Fibroblast of peridontal ligament (primary cell): ENCODE measurements around the gene CYP24A1.

ENCODE experiments used
- DNase-seq: peaks from one replicate; pipeline ENCODE4 v3.0.0-alpha.2; 2010; ENCODE audit errors: extremely low read depth

The CYP24A1 gene

DNA sequence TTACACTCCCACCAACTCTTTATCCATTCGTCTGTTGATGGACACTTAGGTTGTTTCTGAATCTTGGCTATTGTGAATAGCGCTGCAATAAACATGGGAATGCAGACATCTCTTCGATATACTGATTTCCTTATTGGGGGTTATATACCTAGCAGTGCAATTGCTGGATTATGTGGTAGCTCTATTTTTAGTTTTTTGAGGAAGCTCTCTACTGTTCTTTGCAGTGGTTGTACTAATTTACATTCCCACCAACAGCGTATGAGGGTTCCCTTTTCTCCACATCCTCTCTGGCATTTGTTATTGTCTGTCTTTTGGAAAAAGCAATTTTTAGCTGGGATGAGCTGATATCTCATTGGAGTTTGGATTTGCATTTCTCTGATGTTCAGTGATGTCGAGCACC, 29.5 kb upstream of the CYP24A1 start:
- no peak for DNase-seq

DNA sequence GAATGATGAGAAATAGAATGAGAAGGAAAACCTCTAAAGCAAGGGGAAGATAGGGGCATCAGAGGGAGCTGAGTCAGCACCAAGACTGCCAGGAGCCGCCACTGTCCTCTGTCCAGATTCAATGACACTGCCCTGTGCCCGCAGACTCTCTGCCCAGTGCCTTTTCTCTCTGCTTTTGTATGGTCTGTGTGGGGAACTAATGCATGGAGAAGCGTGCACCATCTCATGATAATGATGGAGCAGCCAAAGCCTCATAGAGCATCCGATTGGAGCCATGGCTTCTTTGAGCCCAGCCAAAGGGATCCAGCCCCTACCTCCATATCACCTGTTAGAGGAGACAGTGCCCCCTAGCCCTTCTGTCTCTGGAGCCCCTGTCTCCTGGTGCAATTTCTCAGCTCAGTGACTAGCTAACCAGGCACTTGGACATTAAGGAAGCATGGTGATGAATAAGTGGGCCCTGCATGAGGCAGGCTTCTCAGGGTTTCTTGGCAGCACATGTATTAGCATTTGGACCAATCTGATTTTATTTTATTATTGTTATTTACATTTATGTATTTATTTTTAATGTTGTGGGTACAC, 27.6 kb upstream of the CYP24A1 start:
- DNase-seq = no peak

DNA sequence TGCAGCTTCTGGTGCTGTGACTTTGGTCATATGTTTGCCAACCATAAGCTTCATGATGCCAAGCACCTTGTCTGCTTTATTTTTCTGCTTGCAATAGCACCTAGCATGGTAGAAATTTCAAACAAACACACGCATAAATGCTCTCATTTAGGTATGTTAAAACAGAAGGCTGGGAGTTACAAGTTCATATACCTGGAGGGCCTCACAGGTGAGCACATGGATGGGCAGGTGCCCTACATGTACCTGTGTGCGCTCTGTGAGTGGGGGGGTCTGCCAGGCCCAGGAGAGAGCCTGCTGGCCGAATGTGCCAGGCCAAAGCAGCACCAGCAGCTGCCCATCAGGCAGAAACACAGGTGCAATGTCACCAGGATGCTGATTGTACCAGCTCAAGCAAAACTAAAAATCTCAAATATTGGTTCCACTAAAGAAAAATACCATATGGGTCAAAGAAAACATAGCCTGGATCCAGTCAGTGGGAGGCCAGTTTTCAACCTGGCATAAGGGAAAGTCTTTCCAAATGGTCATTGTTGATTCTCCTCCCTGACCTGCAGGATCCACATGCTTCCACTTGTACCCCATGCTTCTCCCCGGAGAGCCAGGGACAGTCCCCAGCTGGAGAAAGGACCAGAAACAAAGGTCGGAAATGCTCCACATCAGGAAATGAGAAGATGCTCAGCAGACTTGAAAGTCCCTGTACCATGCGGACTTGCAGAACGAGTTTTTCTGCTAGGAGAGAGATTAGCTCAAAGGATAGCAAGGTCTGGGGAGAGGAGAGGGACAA, 26.9 kb upstream of the CYP24A1 start:
- no peak for DNase-seq

DNA sequence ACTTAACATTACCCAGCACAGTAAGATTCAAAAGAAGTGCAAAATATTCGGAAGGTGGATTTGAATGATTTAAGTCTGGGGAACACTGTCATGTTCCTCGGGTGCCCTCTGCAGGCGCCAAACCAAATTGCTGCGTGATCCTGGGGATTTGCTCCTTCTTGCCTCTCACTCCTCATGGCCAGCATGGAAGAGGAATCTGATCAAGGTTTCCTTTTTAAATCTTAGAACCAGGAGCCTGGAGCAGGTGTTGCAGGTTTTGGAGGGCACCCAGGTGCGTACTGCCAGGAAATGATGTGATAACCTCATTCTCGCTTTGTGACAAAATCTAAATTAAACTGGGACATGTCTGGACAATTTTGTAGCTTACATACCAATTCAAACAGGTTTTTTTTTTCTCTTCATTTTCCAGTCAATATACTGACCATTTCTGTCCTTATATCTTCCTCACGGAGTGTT, 26.0 kb upstream of the CYP24A1 start:
- DNase-seq = peak; percentile 88

DNA sequence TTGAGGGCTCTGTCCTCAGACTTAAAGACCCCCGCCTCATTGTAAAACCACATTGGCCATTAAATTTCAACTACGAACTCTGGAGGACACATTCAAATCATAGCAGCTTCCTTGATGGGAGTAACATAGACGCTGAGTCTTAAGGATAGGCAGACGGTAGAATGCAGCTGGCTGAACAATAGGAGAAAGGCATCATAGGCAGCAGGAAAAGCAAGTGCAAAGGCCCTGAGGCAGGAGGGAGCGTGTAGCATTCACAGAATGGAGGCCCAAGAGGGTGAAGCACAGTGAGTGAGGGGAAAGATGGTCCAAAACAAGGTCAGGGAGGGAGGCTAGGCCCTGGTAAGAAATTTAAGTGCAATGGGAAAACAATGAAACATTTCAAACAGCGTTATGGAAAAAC, 25.5 kb upstream of the CYP24A1 start:
- DNase-seq = no peak

DNA sequence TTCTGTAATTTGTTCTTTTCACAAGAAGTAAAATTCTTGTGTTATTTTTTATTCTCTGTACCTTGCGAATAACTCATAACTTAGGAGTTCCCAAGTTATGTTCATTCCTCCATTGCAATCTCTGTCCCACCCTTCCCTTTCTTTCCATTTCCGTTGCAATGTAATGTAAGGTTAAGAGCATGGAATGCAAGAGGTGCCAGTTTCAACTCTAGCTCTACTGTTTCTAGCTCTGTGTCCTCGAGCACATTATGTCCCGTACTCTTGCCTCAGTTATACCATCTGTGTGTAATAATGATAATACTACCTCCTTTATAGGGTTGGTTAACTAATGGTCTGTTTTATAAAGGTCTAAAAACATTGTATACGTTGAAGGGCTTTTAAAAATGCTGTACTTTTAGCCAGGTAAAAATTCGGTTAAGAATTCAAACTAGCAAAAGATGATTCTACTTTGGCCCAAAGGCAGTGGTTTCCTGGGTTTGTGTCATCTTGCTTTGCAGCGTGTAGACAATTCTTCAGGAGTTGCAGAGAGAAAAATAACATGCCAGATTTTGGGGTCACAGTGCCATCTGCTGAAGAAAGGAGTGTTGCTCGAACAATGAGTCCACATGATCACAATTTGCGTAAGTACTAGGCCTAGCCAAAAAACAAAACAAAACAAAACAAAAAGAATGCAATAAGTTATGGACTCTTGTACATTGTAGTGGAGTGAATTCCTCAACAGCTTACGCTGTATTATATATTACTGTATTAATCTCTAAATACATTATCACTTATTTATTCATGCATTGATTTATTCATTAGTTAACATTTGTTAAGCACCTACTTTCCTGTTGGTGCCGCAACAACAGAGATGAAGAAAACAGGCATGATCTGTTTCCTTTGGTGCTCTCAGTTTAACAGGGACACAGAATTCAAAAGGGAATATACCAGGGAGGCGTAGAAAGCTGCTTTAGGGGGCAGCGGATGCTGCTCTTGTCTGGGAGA, 24.1 kb upstream of the CYP24A1 start:
- peak; percentile 82 for DNase-seq

DNA sequence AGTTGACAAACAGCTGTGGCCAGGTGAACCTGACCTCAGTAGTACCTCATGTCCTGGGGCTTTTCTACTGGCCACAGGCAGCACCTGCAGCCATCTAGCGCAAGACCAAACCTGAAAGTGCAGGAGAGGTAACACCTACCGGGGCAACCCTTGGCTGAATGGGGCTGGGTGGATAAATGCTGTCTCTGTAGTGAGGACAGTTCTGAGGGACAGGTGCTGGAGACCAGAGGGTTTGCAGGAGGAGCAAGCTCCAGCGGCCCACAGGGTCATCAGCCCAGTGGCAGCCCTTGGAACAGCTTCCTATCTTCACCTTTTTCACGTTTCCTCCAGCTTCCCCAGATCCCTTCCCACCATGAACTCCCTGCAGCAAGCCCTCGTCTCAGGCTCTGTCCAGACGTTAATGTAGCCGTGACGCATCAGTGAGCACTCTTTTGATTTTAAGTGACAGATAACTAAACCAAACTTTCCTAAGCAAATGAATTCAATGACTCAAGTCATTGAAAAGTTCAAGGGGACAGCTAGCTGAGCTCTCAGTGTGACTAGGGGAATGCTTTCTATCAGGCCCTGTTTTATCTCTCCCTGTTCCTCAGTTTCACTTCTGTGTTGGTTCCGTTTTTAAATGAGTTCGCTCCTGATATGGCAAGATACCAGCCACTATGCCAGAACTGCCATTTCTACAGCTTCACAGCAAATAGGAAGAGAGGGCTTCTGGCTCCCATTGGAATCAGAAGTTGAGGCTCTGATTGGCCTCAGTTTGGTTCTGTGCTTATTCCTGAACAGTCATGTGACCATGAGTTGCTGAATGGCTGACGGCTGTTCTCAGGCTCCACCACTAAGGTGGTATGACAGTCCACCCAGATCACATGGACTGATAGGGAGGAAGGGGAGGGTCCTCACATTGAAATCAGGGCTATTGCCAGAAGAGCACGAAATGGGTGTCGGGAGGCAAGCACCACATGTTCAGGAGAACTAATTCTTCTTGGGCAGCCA, 22.0 kb upstream of the CYP24A1 start:
- no peak for DNase-seq

DNA sequence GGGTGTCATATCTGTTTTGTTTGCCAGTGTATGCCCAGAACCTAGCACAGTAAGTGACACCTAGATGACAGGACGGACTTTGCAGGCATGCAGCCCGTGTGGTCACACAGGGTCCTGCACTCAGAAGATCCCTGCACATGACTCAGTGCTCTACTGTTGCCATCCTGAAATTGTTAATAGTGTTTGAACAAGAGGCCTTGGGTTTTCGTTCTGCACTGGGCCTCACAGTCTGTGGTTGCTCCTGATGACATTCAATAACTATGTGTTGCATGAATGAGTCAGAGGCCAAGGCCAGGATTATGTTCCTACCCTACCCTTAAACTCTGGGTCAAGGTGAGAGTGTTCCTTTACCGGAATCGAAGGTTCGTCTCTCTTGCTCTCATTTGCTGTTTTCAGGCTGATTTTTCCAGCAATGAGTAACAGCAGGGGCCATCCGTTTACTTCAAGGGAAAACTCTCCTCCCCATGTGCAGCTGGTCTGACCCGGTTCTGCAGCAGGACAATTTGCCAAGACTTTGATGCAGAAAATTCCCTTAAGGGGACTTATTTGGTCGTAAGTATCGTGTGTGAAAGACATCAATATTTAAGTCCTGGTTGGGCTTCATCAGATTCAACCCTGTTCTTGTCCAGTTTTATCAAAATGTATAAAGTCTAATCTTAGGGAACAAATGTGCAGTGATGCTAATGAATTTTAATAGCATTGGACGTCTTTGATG, 21.1 kb upstream of the CYP24A1 start:
- no peak for DNase-seq

DNA sequence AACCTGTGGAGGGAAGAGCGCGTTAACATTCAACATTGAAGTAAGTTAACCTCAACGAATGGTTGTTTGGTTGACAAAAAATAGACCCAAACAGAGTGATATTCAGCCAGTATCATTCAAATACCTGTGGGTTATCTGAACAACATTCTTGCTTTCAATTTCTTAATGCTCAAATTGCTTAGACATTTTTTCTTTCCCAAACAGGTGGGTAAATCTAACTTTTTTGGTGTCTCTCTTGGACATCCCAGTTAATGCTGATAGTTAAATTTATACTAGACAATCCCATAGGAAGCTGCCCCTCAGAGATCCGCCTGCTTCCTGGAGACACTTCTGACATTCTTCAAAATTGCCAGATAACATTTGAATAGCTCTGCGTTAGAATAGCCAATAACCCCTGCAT, 20.0 kb upstream of the CYP24A1 start:
- DNase-seq = no peak

DNA sequence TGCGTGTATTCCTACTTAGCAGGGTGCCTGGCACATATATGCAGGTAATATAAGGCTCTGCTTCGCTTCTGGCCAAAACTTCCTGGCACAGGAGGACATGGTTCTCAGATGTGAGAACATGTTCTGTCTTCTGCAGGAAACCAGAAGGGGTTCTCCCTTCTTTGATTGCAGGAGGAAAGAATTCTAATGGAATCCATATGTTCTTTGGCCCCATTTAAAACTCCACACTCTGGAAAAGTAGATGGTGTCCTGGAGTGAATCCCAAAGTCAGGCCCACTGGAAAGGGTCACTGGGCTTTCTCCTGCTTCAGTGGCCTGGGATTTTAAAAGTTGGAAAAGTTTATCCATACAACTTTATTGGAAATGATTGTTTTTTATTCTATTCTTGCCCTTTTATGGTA, 16.4 kb upstream of the CYP24A1 start:
- peak; percentile 18 for DNase-seq

DNA sequence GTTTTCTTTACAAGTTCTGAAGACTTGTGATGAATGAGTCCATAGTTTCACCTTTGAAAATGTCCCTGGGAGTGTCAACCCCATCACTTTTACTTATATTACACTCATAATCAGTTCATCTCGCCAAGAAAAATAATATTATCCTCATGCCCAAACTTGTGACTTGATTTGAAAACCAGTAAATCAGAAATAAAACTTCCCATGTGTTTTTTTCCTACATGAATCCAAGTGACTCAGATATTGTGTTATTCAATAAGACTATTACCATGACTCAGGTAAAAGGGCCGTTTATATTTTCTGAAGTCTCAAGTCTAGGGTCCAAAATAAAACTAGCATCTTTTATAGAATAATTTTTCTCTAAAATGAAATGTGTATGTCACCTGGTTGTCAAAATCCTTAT, 15.8 kb upstream of the CYP24A1 start:
- DNase-seq = no peak

DNA sequence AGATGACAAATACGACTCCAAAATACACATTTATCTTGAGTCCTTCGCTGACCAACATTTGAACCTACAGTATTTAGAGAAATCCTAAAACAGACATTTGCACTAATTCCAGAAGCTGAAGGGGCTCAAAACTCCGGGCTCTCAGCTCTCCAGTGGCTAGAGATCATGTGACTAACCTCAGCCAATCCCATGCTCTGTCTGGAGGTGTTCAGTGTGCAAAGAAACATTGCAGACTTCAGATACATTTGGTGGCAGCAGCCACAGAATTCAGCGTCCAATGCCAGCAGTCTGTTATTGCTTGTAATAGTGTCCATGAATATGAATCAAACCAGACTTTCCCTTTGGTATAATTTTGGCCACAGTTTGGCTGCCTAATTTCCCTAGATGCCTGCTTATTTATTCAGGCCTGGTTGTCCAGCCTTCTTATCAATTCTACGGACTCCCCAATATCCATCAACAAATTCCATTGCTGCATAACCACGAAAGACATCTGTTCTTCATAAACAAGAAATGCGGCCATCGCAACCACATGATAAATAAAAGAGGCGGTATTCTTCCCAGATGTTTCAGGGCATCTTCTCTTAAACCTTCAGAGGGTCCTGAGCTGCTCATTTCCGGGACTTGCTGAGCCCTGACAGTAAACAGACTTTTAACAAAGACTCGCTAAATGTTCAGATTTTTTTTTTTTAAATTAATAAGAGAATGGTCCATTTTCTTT, 14.5 kb upstream of the CYP24A1 start:
- DNase-seq = no peak

DNA sequence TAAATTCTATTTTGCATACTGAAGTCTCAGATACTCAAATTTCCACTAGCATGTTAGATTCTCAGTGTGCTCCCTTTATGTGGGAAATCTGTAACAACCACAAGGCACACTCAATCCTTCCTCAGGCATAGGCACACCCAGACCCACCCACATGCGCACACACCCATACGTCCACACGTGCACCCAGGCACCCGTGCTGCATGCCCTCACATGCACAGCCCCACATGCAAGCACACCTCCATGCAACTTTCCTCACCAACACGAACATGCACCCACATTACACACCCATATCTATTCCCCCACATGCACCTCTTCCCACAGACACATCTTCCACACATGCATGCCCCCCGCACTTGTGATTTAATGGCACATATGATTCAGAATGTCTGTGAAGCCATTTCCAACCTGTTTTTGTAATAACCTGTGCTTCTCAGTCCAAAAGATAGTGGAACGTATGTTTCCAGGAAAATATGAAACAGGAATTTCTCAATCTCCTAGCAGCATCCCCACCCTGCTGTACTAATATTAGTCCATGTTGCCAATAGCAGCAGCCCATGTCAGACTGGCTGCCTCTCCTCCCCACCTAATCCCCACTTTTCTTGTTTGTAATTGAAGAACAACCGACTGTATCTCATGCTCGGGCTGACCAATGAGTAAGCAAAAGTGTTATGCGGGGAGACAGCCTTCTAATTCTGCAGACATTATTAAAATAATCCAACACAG, 11.3 kb upstream of the CYP24A1 start:
- DNase-seq = no peak

DNA sequence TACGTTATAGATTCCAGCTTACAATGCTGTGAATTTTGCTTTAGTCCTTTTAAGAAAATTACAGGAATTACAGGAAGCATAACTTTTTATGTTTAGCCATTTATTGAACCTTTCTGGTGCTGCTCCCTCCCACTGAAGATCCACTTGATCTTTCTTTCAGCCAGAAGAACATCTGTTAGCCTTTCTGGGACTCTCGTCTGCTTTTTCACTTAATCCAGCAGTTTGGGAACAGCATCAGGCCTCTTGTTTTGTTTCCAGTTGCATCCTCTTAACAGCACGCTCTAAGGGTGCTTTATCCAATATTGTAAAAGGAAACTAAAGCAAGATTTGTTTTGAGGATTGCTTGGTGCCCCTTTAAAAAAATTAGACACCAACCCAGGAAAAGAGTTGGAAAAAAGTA, 10.3 kb upstream of the CYP24A1 start:
- no peak for DNase-seq

DNA sequence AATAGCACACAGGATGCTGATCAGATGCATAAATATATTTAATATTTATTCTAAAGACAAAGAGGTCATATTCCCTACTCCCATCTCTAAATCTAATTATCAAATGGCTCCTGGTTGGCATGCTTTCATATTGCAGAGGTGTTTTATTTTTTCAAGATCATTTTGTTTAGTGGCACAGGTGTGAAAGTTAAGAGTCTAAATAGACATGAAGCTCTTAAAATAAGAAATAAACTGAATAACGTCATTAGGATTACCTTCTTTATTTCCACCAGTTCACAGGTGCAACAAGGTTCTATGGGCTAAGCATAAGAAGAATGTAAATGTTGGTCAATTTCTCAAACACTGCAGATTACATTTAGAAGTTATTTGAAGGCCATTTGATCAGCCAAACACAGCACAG, 7.1 kb upstream of the CYP24A1 start:
- no peak for DNase-seq

DNA sequence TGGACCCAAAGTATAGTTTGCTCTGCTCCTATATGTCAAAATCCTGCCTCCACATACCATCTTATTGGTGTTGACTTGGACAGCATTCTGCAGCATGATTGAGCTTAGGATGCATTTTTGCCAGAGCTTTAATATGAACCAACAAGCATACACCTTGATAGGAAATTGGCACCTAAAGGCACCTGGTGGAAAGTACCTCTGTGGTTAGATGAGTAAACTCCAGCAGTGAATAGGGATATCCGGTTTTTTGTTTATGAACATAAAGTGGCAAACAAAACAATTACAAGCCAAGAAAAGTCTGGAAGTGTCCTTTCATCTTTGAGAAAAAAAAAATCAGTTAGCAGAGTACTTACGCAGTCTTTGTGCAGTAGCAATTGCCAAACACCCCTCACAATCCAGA, 6.2 kb upstream of the CYP24A1 start:
- DNase-seq = no peak

DNA sequence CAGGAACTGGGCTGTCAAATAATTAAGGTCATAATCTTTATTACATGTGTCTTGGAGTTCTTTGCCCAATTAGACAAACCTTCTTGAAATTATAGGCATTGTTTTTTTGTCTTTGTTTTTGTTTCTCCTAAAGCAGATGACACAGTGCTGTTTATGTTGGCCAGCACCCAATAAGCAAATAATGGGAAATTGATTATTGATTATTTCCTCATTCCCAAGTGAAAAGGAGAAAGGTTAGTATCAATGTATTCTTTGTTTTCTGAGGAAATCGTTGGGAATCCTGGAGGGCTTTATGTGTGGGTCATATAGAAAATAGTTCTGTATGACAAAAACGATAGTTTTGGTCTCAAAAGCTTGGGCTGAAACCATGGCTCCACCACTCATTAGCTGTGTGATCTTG, 4.5 kb upstream of the CYP24A1 start:
- DNase-seq = no peak

DNA sequence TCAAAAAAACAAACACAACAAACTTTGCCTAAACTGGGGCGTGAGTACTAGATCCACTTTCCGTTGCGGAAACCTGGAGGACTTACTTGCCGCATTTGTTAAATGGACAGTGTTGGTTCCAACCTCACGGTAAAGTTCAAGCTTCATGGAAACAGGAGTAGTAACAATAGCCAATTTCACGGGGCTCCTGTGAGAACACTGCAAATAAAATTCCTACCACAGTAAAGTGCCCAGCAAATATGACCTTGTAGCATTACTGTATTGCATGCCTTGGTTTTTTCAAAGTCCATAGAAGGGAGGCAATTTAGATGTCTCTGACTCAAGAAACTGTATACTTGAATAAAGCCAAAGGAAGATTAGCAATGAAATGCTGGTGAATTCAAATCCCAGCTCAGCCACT, 3.6 kb upstream of the CYP24A1 start:
- DNase-seq = no peak

DNA sequence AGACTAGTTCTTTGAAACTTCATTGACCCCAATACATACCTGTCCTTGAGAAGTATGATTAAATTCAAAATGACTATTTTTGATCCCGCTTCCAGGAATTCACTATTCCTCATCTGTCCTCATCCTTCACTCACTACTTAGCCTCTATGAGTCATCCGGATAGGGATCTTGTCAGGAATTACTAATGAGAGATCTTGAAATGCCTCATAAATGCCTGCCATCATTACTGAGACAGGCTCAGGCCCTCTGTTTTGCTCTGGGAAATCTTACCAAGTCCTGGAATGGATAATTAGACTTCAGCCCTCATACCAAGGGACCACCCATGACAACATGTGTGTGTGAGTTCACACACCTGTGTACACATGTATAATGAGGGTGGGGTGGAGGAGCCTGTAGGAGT, 2.8 kb upstream of the CYP24A1 start:
- DNase-seq = no peak
